GM19452 (cell line): Measurements from ENCODE around the gene GRM2.

Experiments
- ATAC-seq: cut with Tn5 transposase; IDR thresholded peaks from one replicate; pipeline ENCODE4 v1.9.1; 2021; ENCODE audit not compliant: unreplicated experiment

The GRM2 gene

DNA sequence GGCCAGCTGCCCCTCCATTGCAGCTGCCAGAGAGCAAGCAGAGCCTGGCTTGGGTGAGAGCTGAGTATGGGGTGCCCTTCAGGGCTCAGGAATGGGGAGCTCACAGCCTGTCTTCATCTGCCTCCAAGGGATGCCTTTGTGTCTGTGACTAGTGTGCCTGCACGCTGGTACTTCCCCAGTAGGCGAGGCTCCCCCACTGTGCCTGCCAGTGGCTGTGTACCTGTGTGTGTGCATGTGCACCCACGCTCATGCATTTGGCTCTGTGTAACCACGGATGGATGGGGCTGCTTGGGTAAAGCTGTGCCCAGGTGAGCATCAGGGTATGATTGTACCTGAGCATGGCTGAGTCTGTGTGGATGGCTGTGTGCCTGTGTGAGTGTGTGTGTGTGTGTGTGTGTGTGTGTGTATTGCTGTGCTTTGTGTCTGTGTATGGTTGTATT is 2.3 kb upstream of the GRM2 start:
- no peak for ATAC-seq

DNA sequence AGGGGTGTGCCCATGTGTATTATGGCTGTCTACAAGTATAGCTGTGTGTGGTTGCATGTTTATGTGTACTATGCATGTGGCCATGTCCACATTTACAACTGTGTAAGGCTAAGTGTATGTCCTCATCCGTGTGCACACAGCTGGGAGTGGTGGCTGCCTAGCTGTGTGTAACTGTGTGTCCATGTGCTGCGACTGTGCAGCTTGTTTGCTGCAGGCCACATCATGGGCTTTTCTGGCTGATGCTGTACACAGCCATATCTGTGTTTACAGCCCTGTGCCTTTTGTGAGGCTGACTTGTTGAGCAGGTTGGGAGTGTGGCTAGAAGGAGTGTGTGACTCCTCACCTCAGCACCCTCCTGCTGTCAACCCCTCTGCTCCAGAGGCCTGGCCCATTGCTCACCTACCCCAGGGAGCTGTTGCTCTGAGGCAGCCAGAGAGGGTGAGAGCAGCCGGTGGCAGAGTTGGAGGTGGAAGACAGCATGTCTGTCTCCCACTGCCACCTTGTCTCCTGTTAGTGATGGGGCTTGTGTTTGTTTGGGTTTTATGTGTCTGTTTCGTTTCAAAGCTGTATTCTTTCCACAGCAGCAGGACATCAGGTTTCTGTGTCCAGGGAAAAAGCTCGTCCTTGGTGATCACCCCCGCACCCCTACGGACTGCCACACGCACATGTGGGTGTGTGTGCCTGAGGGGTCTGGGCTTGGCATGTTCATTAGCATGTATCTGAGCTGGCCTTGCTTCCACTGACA is 1.4 kb upstream of the GRM2 start:
- no peak for ATAC-seq

DNA sequence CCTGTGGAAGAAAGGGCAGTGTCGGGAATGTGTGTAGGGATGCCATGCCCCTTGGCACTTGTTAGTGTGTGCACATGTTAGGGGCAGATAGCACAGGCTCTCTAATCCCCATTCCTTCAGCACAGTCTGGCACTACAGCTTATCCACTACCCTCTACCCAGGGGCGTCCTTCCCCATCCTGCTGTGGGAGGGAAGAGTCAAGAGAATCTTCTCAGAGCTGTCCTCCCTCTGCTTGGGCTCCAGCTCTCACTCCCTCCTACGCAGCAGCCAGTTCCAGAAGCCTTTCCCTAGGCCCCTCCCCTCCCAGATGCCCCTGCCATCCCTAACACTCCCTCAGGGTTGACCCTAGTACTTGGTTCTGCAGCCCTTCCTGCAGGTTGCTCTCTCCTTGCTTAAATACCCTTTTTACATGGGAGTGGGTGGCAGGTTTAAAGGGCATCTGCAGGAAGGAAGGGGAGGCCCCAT is 815 bp upstream of the GRM2 start:
- no peak for ATAC-seq

DNA sequence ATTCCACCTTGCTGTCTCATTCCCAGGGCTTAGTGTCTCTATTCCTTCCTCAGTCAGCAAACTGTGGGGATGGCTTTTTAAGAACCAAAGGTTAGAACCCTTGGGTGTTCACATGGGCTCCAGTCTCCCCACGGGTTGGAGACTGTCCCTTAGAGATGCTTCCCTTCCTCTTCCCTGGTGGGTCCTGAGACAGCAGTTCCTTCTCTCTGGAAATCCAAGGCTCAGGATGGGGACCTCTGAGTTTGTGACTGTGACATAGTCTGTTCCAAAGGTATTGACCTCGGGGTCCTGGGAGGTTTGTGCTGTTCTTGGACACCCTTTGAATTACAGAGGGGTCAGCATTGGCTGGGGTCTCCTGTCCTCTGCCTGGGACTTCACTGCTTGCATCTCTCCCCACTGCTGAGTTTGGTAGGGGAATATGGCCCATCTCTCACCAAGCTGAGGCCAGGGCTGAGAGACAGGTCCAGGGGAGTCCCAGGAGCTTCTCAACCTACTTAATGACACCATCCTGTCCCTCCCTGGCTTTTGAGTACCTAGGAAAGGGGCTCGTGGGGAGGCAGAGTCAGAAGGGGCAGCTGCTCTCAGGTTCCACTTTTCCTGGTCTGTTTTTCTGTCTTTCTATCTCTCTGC is 1.5 kb downstream of the GRM2 start:
- ATAC-seq: no peak

DNA sequence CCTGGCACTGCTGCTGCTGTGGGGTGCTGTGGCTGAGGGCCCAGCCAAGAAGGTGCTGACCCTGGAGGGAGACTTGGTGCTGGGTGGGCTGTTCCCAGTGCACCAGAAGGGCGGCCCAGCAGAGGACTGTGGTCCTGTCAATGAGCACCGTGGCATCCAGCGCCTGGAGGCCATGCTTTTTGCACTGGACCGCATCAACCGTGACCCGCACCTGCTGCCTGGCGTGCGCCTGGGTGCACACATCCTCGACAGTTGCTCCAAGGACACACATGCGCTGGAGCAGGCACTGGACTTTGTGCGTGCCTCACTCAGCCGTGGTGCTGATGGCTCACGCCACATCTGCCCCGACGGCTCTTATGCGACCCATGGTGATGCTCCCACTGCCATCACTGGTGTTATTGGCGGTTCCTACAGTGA is 2.1 kb downstream of the GRM2 start:
- ATAC-seq: no peak

DNA sequence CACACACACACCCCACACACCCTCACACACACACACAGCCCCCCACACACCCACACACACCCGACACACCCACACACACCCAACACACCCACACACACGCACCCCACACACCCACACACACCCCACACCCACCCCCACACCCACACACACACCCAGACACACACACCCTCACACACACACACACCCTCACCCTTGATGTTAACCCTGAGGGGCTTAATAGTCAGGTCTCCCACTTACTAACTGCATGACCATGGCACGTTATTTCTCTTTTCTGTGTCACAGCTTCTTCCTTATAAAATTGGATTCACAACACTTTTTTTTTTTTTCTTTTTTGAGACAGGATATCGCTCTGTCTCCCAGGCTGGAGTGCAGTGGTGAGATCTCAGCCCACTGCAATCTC is 2.8 kb downstream of the GRM2 start:
- no peak for ATAC-seq

DNA sequence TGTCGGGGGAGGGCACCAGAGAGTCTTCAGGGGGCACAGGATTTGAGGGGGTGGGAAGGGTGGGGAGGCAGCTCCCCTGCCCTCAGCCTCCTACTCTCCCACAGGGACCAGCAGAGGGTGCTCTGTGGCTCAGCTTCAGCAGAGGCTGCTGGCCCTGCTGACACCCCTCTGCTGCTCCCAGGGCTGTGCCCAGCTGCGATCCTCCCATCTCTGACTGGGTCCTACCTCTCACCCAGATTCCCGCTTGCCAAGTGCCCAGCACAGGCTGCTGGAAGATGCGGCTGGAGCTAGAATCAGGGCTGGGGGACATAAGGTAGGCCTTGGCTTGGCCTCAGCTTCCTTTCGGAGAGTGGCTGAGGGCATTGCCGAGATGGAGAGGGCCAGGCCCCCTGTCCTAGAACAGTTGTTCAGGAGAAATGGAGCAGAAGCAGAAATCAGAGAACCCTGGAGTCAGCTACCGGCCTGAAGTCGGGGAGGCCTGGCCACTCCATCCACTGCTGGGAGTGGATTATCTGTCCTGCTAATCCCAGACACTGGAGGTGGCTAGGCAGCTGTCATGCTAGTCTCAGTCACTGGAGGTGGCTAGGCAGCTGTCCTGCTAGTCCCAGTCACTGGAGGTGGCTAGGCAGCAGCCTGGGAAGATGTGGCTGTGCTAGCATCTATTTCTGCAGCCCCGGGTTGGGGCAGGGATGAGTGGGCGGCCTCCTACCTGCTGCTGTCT is 3.9 kb downstream of the GRM2 start:
- ATAC-seq: no peak

DNA sequence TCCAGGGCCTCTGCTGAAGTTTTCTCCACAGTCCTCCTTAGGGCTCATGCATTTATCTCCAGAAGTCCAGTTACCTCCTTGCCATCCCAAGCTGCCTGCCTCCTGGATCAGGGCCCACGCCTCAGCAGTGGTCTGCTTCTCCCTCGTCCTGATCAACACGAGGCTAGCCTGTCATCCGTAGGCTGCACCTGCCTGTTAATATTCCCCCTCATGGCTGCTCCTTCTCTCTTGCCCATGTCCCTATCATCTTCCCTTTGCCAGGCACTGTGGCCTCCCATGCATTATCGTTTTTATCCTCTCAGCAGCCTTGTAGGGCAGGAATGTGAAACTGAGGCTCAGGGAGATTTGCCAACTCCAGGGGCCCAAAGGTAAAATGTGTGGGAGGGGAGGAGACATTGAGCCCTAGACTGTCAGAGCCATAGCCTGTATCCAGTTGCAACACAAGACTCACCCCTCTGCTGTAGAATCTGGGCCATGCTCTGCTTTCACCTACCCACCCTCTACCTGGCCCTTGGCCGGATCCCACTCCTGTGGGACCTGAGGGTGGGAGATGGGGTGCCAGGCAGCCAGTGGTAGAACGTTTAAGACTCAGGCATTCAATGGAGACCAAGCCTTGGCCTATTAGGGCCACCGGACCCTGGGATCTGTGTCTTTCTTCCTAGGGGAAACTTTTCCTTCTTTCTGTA is 4.6 kb downstream of the GRM2 start:
- no peak for ATAC-seq

DNA sequence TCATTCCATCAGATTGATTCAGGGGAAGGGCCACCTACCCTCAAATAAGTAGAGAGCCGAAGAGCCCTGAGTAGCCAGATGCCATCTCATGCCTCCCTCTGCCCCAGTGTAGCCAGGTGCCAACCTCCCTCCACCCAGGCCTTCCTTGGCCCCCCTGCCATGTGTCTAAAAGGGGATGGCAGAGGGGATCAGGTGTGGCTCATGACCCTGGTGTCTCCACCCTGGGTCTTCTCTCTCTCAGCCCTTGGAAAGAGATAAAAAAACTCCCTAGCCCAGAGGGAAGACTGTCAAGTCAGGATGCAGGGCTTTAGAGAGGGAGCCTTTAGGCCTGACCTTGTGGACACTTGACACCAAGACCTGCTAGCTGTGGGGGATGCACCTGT is 5.2 kb downstream of the GRM2 start:
- ATAC-seq: no peak

DNA sequence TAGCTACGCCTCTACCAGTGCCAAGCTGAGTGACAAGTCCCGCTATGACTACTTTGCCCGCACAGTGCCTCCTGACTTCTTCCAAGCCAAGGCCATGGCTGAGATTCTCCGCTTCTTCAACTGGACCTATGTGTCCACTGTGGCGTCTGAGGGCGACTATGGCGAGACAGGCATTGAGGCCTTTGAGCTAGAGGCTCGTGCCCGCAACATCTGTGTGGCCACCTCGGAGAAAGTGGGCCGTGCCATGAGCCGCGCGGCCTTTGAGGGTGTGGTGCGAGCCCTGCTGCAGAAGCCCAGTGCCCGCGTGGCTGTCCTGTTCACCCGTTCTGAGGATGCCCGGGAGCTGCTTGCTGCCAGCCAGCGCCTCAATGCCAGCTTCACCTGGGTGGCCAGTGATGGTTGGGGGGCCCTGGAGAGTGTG is 5.7 kb downstream of the GRM2 start:
- no peak for ATAC-seq

DNA sequence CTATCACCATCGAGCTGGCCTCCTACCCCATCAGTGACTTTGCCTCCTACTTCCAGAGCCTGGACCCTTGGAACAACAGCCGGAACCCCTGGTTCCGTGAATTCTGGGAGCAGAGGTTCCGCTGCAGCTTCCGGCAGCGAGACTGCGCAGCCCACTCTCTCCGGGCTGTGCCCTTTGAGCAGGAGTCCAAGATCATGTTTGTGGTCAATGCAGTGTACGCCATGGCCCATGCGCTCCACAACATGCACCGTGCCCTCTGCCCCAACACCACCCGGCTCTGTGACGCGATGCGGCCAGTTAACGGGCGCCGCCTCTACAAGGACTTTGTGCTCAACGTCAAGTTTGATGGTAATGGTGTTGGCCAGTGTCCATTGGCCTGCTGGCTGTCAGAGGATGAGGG is 6.1 kb downstream of the GRM2 start:
- no peak for ATAC-seq

DNA sequence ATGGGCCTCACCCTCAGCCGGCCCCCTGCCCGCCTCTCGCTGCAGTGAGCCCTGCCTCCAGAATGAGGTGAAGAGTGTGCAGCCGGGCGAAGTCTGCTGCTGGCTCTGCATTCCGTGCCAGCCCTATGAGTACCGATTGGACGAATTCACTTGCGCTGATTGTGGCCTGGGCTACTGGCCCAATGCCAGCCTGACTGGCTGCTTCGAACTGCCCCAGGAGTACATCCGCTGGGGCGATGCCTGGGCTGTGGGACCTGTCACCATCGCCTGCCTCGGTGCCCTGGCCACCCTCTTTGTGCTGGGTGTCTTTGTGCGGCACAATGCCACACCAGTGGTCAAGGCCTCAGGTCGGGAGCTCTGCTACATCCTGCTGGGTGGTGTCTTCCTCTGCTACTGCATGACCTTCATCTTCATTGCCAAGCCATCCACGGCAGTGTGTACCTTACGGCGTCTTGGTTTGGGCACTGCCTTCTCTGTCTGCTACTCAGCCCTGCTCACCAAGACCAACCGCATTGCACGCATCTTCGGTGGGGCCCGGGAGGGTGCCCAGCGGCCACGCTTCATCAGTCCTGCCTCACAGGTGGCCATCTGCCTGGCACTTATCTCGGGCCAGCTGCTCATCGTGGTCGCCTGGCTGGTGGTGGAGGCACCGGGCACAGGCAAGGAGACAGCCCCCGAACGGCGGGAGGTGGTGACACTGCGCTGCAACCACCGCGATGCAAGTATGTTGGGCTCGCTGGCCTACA is 8.5 kb downstream of the GRM2 start:
- ATAC-seq: no peak

DNA sequence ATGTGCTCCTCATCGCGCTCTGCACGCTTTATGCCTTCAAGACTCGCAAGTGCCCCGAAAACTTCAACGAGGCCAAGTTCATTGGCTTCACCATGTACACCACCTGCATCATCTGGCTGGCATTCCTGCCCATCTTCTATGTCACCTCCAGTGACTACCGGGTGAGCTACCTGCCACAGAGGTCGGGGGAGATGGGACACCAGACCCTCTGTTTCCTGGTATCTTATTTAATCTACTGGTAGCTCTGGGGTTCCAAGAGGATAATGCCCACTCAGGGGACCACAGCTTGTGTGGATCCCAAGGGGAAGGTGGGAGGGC is 9.1 kb downstream of the GRM2 start:
- no peak for ATAC-seq

DNA sequence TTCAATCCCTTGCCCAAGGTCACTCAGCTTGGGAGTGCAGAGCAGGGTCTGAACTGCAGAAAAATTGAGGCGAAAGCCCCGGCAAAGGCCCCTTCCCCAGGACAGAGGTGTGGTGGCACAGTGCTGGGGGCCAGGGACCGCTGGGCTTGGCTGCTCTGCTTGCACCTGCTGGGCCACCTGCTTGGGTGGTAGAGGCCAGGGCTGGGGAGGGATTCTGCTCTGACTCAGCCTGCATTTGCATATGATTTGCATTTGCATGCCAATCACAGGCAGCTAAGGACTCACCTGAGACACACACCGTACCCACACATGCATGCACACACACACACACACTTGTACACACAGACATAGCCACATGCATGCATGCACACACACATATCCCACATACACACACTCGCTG is 9.9 kb downstream of the GRM2 start:
- ATAC-seq: no peak

DNA sequence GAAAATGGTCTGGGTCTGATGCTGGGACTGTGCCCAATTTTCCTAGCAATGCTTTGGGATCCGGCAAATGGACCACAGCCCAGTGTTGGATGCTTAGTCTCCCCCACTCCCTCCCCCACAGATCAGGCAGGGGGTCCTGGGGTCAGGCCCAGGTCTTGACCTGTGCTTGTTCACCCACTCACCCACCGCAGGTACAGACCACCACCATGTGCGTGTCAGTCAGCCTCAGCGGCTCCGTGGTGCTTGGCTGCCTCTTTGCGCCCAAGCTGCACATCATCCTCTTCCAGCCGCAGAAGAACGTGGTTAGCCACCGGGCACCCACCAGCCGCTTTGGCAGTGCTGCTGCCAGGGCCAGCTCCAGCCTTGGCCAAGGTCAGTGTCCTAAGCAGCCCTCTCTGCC is 10.6 kb downstream of the GRM2 start:
- no peak for ATAC-seq

DNA sequence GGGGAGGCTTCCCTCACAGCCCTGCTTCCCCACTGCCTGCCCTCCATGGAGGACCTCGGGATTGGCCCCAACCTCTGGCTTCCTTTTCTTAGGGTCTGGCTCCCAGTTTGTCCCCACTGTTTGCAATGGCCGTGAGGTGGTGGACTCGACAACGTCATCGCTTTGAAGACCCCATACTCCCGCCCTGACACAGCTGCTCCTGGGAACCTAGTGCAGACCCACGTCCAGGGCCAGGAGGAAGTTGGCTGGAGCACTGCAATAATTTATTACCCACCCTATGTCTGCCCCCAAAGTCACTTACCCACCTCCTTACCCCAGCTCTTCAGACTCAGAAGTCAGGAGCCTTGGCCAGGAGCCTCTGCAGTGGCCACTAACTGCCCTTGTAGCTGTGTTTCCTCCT is 11.1 kb downstream of the GRM2 start:
- no peak for ATAC-seq

DNA sequence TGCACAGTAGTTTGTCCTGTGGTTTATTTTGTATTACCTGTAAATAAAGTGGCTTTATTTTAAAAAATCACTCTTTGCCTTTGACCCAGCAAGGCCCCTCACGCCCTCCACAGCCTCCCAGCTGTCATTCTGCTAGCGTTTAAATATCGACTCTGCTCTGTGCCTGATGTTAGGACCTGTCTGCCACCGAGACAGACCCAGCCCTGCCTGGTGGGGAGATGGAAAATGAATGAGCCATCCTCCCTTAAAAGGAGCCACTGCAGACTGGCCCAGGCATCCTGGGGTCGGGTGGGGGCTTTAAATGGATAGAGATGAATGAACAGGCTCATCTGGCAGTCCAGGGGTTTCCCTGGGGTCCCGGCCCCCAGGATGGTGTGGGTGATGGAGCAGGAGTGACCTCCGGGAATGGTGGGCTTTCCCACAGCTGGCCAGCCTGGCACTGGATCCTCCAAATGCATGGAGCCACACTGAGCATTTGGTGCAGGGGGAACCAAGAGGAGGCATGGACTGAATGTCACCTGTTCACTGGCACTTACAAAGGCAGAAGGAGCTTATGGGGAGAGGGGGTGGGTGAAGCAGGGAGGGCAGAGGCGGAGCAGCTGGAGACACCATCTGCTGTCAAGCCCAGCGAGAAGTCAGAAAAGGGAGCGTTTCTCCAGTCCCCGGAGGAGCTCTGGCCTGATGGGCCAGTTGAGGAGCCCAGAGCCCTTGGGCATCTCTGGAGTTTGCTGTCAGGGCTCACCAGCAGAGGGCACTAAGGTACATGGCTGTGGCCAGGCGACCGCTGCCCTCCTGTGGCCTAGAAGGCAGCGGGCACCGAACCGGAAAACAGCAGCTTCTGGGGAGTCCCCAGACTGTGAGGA is 11.9 kb downstream of the GRM2 start:
- ATAC-seq: no peak

DNA sequence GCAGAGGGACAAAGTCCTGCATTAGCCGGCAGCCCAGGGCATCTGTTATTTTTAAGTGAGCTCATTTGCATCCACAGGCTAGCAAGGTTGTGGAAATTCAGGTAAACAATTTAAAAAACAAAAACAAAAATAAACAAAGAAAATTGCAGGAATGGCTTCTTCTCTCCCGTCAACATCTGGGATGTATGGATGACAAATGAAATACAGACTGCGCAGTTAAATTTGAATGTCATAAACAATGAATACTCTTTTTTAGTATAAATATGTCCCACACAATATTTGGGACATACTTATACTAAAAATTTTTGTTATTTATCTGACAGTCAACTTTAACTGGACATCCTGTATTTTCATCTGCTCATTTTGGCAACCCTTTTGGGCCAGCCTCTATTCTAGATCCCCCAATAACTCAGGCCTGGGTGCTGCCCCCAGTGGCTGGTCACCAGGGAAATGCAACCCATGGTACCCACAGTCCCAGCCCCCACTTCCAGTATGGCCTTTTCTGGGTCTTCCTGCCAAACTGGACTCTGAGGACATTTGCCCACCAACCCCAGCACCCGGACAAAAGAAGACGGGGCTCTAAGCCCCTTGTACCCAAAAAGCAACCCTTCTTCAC is 12.7 kb downstream of the GRM2 start:
- ATAC-seq: no peak

DNA sequence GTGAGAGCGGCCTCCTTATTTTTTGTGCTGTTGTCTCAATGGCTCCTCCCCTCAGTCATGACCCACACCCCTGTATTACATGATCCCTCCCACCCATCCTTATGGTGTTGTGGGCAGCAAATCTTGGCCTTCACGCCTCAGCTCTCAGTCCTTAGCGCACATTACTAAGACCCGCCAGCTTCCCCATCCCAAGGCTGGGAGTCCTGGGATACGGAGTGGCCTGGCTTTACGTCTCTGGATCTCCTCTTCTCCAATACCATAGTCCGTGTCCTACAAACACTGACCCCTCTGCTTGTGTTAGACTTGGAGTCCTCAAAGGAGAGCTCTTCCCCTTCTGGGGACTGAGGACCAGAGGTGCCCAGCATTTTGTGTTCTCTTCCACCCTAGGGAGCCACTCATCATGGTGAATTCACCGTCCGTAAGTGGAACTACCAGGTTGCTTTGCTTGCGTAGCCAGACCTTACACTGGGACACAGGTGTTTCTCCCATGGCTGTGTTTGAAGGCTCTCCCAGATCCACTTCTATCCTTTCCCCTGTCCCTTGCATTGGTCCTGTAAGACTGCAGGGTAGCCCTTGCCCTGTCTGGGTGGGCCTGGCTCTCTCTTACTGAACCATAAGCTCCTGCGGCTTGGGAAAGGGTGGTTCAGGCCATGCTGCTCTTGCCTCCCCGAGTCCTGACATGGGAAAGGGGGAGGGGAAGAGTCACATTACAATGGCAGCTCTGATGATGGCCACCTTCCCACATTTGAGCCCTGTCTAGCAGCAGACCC is 13.6 kb downstream of the GRM2 start:
- ATAC-seq: no peak
